T47D (cell line): ENCODE results near the gene CLIC1.

Source experiments
- DNase-seq, 2 experiments: peaks; one replicate each; pipeline versions ENCODE4 v3.0.0 to v3.0.0-alpha.2; 2011 to 2012; ENCODE audit warnings: low read depth in 1 of 2, low spot score in 1 of 2
- JUND ChIP-seq: IDR thresholded peaks from 2 replicates; pipeline ENCODE4 v1.6.1; 2012; ENCODE audit warnings: low read depth
- in situ Hi-C: cut with HindIII; loops from 2 replicates; pipeline ENCODE4 v1.10.0; 2016; ENCODE audit warnings: low sequenced_read_pairs, low pct_unique_long_range_greater_than_20kb

The CLIC1 gene

DNA sequence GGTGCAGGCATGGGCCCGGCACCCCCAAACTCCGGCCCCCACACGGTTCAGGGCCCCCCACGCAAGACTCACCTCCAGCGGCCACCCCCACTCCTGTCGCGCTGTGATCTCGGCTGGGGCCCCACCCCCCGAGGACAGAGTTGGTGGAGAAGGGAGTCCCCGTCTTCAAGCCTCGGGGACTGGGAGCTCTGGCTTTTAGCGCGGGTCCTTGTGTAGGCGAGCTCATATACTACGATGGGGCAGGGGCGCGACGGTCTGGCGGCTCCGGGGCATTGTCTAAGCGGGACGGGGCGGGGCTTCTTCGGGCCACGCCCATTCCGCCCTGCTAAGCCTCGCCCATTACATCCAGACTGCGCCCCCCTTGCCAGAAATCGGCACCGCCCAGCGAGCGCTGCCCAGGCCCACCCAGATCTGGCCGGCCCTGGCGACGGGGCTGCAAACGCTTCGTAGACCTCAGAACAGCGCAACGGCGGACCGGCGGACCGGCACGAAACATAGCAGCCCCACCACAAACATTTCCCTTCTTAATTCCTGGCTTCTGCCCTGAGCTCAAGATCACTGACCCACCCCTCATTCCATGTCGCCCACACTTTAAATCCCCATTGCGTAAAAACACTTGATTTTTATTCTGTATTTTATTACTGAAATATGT is 6.2 kb downstream of the CLIC1 start:
- TF ChIP-seq JUND: no peak
- in situ Hi-C loops: no loop called here
- DNase-seq: peak; percentile 53 to 73

- no peak for TF ChIP-seq JUND
- peak; percentile 90 to 94 for DNase-seq
- in situ Hi-C loops: no loop called here
Measured at GRCh38 chr6:31729515-31729978, 6.8 kb downstream of the CLIC1 start.

DNA sequence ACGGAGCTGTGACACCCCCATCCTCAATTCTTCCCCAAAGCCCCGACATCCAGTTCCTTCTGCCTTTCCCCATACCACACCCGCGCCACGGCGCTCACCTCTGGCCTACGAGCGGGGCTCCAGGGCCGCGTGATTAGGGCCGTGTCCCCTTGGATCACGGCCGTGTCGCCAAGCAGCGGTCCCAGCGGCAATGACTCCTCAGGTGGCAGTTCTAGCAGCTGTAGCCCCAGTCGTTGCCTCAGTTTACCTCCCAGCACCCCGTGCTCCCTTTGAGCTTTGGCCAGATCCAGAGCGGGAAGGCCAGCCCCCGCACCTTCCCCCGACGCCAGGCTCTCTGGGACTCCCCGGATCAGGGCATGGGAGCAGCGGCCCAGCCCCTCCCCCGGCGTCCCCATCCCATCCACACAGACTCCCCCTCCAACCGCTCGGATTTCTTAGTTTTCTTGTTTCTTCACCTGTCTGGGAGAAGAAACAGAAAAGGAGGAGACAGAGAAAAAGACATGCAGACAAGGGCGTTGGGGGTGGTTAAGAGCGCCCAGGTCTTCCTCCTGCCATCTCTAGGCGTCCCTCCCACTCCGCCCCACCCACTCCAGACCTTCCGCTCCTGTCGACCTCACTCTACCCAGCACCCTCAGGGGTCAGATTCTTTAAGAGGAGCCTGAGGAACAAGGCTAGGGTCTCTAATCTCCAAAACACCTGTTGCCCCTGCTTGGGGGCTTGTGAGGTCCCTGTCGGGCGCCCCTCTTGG is 7.4 kb downstream of the CLIC1 start, which contains the start of gene DDAH2:
DDAH2 (minus strand) TSS at position 533 of the 748 bp plus-strand sequence; CDS start at position 395, 138 bp downstream.
- peak in 1 of 2 experiments; percentile 55 for DNase-seq
- no peak for TF ChIP-seq JUND
- in situ Hi-C loops: no loop called here

- in situ Hi-C loops: no loop called here
- no peak for TF ChIP-seq JUND
- peak; percentile 57 to 66 for DNase-seq
Measured at GRCh38 chr6:31727717-31728671, 8.3 kb downstream of the CLIC1 start.

DNA sequence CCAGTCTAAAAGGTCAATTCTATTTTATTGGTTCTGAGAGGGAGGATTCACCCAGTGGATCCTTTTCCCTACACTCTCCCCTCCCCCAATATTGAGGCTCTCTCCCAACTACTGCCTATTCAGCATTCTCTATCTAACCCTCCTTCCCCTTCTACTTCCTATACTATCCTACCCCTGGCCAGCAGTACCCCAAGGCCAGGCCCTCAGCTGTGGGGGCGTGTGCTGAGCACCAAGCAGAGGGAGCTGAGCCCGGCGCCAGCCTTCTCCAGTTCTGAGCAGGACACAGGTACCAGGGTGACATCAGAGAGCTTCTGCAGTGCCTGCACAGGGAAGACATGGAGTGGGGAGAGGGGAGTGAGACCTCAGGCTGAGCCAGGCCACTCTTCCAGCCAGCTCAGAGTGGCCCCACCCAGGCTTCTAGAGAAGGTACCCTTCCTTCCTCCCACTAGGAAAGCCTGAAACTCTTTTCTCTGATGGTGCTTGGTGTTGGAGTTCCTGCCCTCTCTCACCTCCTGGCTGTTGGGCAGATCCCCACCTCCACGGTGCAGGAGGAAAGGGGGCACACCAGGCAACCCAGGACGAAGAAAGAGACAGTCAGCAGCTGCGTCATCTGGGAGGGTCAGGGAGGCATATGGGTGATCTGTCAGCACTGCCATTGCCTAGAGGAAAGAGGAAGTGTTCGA is 9.2 kb downstream of the CLIC1 start:
- TF ChIP-seq JUND: no peak
- no peak for DNase-seq
- in situ Hi-C loops: no loop called here

GRCh38 chr6:31725502-31726350 is 10.6 kb downstream of the CLIC1 start:
- no peak for DNase-seq
- in situ Hi-C loops: no loop called here
- TF ChIP-seq JUND: no peak

DNA sequence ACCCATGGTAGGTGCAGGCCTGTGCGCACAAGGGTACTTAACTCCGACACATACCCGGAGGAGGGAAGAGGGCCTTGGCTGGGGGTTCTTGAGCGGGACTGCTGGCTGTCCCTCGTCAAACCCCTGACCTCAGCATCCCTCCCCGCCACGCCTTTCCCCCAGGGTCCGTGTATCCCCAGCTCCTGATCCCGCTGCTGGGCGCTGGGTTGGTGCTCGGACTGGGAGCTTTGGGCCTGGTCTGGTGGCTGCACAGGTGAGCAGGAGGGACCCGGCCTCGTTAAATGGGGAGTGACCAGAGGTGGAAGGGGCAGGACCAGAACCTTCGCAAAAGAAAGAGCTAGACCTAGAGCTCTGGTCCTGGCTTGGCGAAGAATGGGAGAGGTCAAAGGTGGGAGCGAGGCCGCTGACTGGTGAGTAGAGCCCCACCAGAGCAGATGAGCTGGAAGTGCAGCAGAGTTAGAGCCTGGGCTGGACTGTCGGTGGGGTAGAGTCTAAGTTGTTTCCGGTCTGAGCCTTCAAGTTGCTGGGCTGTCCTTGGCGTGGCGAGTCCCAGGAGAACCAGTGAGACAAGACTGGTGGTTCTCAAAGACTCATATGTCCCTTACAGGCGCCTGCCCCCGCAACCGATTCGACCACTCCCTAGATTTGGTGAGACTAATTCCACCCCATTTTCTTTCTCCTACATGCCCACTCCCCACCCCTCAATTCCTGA is 12.2 kb downstream of the CLIC1 start:
- DNase-seq: no peak
- TF ChIP-seq JUND: no peak
- in situ Hi-C loops: no loop called here

- DNase-seq: no peak
- in situ Hi-C loops: no loop called here
- TF ChIP-seq JUND: no peak
Measured at GRCh38 chr6:31723245-31723979, 12.9 kb downstream of the CLIC1 start, which contains the start of gene MPIG6B. MPIG6B (plus strand) TSS chr6:31723373; CDS start chr6:31723384, 11 bp downstream.

DNA sequence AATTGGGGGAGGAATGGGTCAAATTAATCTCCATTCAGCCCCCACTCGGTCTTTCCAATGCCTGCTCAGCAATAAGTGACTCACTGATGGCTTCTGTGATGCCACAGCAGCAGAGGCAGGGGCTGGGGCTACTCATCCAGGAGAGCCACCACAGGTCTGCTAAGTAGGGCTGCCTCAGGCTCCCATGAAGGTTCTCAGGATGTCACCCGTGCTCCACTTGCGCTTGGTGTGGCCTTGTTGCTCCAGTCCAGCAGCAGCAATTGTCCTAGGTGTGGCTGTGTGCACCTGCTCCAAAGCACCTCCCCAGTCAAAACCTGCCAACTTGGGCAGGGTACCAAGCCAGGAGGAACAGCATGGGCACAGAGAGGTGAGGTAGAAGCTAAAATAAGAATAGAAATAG is 14.2 kb downstream of the CLIC1 start:
- no peak for DNase-seq
- no peak for TF ChIP-seq JUND
- in situ Hi-C loops: no loop called here
